Calu3 (cell line): ENCODE results near the gene LACTBL1. TPM values are rescaled to one million over a fixed set of nuclear protein-coding genes. Genes with fewer than 3 reads are reported as not detected.

ENCODE experiments used
- BruUV-seq: library from RNA; stranded (reverse); fragments of 400-500 nt; replicated peaks from 2 replicates; lab custom pipeline; 2021; lab: Mats Ljungman, UMichigan
- CTCF ChIA-PET: fragments of 300-600 bp; sonication (Branson Sonifier 250); formaldehyde crosslinking; loops from one replicate; lab custom pipeline; 2022; ENCODE audit warnings: antibody characterized with exemption; lab: Charles Lee
- DNase-seq: peaks from one replicate; pipeline ENCODE4 v3.0.0; 2022
- H3K27ac Mint-ChIP-seq: one replicate; pipeline ENCODE4 v1.8.0; 2022; ENCODE audit warnings: mixed read lengths; ENCODE audit not compliant: unreplicated experiment
- H3K27me3 Mint-ChIP-seq: one replicate; pipeline ENCODE4 v1.8.0; 2022; ENCODE audit warnings: mixed read lengths; ENCODE audit not compliant: unreplicated experiment
- H3K36me3 Mint-ChIP-seq: one replicate; pipeline ENCODE4 v1.8.0; 2022; ENCODE audit warnings: mild to moderate bottlenecking, moderate library complexity, mixed read lengths; ENCODE audit not compliant: insufficient read depth, unreplicated experiment
- H3K4me1 Mint-ChIP-seq: one replicate; pipeline ENCODE4 v1.8.0; 2022; ENCODE audit warnings: mild to moderate bottlenecking, low read depth, mixed read lengths; ENCODE audit not compliant: unreplicated experiment
- H3K4me3 Mint-ChIP-seq: one replicate; pipeline ENCODE4 v1.8.0; 2022; ENCODE audit warnings: mild to moderate bottlenecking, low read depth, moderate library complexity, mixed read lengths; ENCODE audit not compliant: unreplicated experiment
- H3K9me3 Mint-ChIP-seq: one replicate; pipeline ENCODE4 v1.8.0; 2022; ENCODE audit warnings: low read depth, mixed read lengths; ENCODE audit not compliant: unreplicated experiment
- intact Hi-C: fragments of 100-400 bp; cut with micrococcal nuclease; formaldehyde crosslinking; loops from one replicate; pipeline ENCODE4 v1.10.0; 2022; ENCODE audit not compliant: unreplicated experiment
- total RNA-seq: library from RNA; stranded (reverse); gene quantifications from 2 replicates; pipeline ENCODE4 v1.2.3, GENCODE V29; 2022
- TF ChIP-seq, protein P1 (sequence below): fragments of 200-600 bp; IDR thresholded peaks from one replicate; pipeline ENCODE4 v1.8.0; 2022; ENCODE audit warnings: antibody characterized with exemption; ENCODE audit not compliant: unreplicated experiment

Gene LACTBL1
- total RNA-seq, 1 experiment from 2014 or later = not detected

DNA sequence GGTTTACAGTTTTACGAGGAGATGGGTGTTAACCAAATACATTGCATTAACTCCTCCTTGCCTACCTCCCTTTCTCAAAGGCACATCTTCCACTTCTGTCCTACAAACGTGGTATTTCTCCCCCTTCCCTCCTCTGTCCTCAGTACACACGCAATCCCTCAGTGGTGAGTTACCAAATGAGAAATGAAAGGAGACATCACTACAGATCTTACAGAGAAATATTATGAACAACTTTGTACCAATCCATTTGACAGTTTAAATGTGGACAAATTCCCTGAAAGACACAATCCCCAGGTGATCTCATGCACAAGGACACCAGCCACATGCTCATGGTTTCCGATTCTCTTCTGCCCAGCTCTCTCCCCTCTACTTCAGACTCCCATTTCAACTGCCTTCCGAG is 6.4 kb downstream of the LACTBL1 start:
- Mint-ChIP-seq H3K27me3 (peaks cover 78% of the 10 kb centered on the region), H3K4me3 (no peak overlapping the region), H3K4me1 (no peaks in the 10 kb centered on the region), H3K9me3 (no peaks in the 10 kb centered on the region), H3K27ac (no peak overlapping the region), H3K36me3 (no peaks in the 10 kb centered on the region)
- intact Hi-C loops = no loop called here
- TF ChIP-seq, protein P1, sequence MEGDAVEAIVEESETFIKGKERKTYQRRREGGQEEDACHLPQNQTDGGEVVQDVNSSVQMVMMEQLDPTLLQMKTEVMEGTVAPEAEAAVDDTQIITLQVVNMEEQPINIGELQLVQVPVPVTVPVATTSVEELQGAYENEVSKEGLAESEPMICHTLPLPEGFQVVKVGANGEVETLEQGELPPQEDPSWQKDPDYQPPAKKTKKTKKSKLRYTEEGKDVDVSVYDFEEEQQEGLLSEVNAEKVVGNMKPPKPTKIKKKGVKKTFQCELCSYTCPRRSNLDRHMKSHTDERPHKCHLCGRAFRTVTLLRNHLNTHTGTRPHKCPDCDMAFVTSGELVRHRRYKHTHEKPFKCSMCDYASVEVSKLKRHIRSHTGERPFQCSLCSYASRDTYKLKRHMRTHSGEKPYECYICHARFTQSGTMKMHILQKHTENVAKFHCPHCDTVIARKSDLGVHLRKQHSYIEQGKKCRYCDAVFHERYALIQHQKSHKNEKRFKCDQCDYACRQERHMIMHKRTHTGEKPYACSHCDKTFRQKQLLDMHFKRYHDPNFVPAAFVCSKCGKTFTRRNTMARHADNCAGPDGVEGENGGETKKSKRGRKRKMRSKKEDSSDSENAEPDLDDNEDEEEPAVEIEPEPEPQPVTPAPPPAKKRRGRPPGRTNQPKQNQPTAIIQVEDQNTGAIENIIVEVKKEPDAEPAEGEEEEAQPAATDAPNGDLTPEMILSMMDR = no peak
- no TSS peak for BruUV-seq
- no peak for DNase-seq
- CTCF ChIA-PET = no interaction called here

DNA sequence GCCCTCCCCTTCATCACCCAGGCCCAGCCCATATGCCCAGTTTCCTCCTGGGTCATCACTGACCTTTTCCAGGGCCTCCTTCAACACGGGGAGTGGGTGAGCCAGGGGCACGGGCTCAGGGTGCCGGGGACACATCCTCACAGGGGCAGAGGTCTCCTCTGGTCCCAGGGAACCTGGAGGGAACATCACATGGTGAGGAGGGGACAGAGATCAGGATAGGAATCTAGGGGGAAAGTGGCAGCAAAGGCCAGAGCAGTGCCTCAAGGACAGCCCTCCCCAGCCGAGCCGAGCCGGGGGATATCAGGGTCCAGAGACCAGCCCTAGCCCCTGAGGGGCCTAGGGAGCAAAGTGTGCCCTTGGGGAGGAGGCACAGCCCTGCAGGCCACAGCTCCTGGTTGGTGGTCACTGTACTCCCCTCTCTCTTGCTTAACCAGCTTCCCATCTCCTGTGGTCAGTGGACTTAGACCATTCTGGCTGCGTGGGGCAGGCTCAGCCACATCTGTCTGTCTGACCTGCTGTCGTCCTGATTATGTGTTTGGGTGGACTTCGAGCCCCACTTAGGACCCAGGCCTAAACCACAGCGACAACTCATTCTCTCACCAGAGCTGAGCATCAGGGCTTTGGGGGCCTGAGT is 9.5 kb downstream of the LACTBL1 start:
- no peaks in the 10 kb centered on the region for H3K36me3 Mint-ChIP-seq
- H3K27me3 Mint-ChIP-seq = peaks cover 47% of the 10 kb centered on the region

DNA sequence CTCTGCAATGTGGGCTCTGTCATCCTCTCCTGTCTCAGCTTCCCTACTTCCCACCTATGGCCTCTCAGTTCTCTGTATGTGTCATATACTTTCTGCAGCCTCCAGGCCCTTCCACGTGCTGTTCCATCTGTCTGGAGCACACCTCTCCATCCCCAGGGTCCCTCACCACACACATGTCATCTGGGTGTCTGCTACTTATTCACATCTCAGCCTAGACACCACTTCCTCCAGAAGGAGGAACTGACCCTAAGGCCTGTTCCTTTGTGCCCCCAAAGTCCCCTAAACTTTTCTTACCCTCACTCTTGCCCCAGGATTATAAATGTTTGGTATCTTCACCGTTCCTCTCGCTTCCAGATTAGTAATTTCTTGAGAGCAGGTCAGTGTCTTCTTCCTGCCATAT is 10.1 kb downstream of the LACTBL1 start:
- no peak for DNase-seq
- CTCF ChIA-PET = no interaction called here
- BruUV-seq = no TSS peak
- no peaks in the 10 kb centered on the region for H3K9me3 Mint-ChIP-seq
- H3K4me3 Mint-ChIP-seq = no peak overlapping the region
- no peaks in the 10 kb centered on the region for H3K36me3 Mint-ChIP-seq
- peaks cover 43% of the 10 kb centered on the region for H3K27me3 Mint-ChIP-seq
- H3K4me1 Mint-ChIP-seq = no peaks in the 10 kb centered on the region
- no peak overlapping the region for H3K27ac Mint-ChIP-seq
- TF ChIP-seq, protein P1 = no peak
- intact Hi-C loops = no loop called here

More for the DNA sequence above, 9.5 kb downstream of the LACTBL1 start:
- Mint-ChIP-seq H3K4me3 (no peak overlapping the region), H3K27ac (no peak overlapping the region), H3K9me3 (no peaks in the 10 kb centered on the region), H3K4me1 (no peaks in the 10 kb centered on the region)
- CTCF ChIA-PET = interaction anchor here (0.6 kb wide), 1 partner anchor 1419 kb away, joined by 3 read pairs; no protein-coding TSS in a partner anchor
- TF ChIP-seq, protein P1 = no peak
- intact Hi-C loops = no loop called here
- no peak for DNase-seq
- BruUV-seq = no TSS peak

DNA sequence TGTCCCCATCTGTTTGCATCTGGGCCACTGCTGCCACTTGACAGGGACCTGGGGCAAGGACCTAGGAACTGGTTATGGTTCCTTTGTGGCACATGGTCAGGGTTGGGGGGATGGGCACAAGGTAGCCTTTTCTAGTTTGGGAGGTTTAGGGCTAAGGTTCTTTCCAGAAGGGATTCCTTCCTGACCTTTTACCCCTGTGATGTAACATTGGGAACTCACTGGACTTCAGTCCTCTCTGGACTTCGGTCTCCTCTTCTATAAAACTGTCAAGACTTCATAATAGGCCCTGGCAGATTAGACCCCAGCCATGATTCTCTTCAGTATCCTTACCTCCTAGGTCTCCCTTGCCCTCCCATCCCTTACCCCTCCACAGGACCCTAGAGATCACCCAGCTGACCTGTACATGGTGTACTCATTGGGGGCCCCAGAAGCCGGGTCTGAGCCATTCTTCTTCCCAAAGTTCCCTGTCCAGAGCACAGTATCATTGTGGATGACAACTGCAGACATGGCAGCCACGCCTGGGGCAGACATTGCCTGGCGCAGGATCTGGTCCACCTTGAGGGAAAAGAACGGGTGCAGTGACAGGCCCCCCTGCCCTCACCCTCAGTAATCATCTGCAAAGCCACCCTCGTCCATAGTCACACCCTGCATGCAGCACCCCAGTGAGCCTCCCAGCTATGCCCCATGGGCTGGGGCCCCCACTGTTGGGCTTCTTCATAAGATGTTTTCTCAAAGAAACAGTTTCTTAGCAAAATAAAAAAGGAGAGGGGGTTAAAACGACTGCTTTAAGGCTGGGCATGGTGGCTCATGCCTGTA is 12.9 kb downstream of the LACTBL1 start:
- no peaks in the 10 kb centered on the region for H3K36me3 Mint-ChIP-seq
- CTCF ChIA-PET = no interaction called here
- H3K4me3 Mint-ChIP-seq = no peak overlapping the region
- no peaks in the 10 kb centered on the region for H3K9me3 Mint-ChIP-seq
- TF ChIP-seq, protein P1 = no peak
- peaks cover 32% of the 10 kb centered on the region for H3K27me3 Mint-ChIP-seq
- BruUV-seq = no TSS peak
- H3K27ac Mint-ChIP-seq = no peak overlapping the region
- H3K4me1 Mint-ChIP-seq = no peaks in the 10 kb centered on the region
- no peak for DNase-seq
- intact Hi-C loops = no loop called here
